Lung (tissue), 12 donors: ENCODE results near the gene ZNF212. TPM values are rescaled to one million over a fixed set of nuclear protein-coding genes. Genes with fewer than 3 reads are reported as not detected.

ENCODE experiments used
- ATAC-seq: fragments of 200-7000 bp; cut with Tn5 transposase; one replicate; pipeline ENCODE4 v1.9.1; 2020; ENCODE audit warnings: moderate number of reproducible peaks; ENCODE audit not compliant: insufficient read depth, low FRiP score
- DNase-seq, 3 donors: peaks; one replicate each; pipeline ENCODE4 v3.0.0-alpha.2; 2013 to 2017
- H3K27ac ChIP-seq, 2 donors: one replicate each; pipeline ENCODE4 v1.5.1; 2013; ENCODE audit warnings: mild to moderate bottlenecking in 2 of 2, moderate library complexity in 2 of 2, control low read depth in 1 of 2, inconsistent platforms in 1 of 2, low read depth in 1 of 2, low read length in 1 of 2
- H3K27me3 ChIP-seq, 3 donors: one replicate each; pipeline ENCODE4 v1.5.1; 2013; ENCODE audit warnings: low read length in 2 of 3; ENCODE audit not compliant: control insufficient read depth in 3 of 3, insufficient read depth in 3 of 3
- H3K36me3 ChIP-seq, 4 donors: one replicate each; pipeline ENCODE4 v1.5.1; 2013; ENCODE audit warnings: low read length in 4 of 4, mild to moderate bottlenecking in 1 of 4, moderate library complexity in 1 of 4; ENCODE audit not compliant: control insufficient read depth in 4 of 4, insufficient read depth in 4 of 4
- H3K4me1 ChIP-seq, 5 donors: one replicate each; pipeline ENCODE4 v1.5.1; 2013; ENCODE audit warnings: low read length in 5 of 5, mild to moderate bottlenecking in 2 of 5, moderate library complexity in 1 of 5; ENCODE audit not compliant: control insufficient read depth in 5 of 5, insufficient read depth in 5 of 5
- H3K4me3 ChIP-seq: one replicate; pipeline ENCODE4 v1.5.1; 2013; ENCODE audit warnings: mild to moderate bottlenecking, control low read depth, moderate library complexity
- H3K9ac ChIP-seq, 2 donors: one replicate each; pipeline ENCODE4 v1.5.1; 2013; ENCODE audit warnings: low read length in 2 of 2, control low read depth in 1 of 2; ENCODE audit not compliant: insufficient read depth in 1 of 2
- H3K9me3 ChIP-seq, 4 donors: one replicate each; pipeline ENCODE4 v1.5.1; 2013; ENCODE audit warnings: low read length in 3 of 4, mild to moderate bottlenecking in 1 of 4, moderate library complexity in 1 of 4; ENCODE audit not compliant: control insufficient read depth in 4 of 4, insufficient read depth in 3 of 4
- CTCF ChIP-seq: IDR thresholded peaks from 2 replicates; pipeline ENCODE4 v1.5.1; 2012; ENCODE audit warnings: mild to moderate bottlenecking; ENCODE audit errors: control extremely low read depth, extremely low read depth
- WGBS, 2 donors: extraction: QIAGEN DNeasy Blood & Tissue Kit; methylation state at CpG; one replicate each; pipeline ENCODE4 v1.1.7; 2013; 5-methylcytosine and 5-hydroxymethylcytosine counted together
- polyA plus RNA-seq, 2 donors: library from polyadenylated mRNA; stranded (reverse); fragments of 200-250 nt; gene quantifications; one replicate each; pipeline ENCODE4 v1.2.1, GENCODE V29; 2013
- total RNA-seq, 2 donors: library from RNA; depleted of rRNA in 1 of 2; stranded (reverse); fragments of >200 nt in 1 of 2; gene quantifications; one replicate each; pipeline ENCODE4 v1.2.1, GENCODE V29; 2014 to 2021
- donor health status: control.
- donor health status: control.
- donor health status: Bipolar disorder and iron deficiency.
- donor health status: healthy.
- donor health status: DM: yes; HTN: yes; CAD: no.

The ZNF212 gene
- total and polyA plus RNA-seq, 4 donors = 5.7 to 10.2 (median 8.5) TPM

GRCh38 chr7:149195180-149196150 is 44.0 kb upstream of the ZNF212 start, which contains the start of gene ZNF282:
Gene ZNF282, plus strand, starts transcription at chr7:149195546. Its CDS starts 44 bp downstream, at chr7:149195590.
- peaks cover 4 to 19% (median 18%) of the 10 kb centered on the region in 4 donors for H3K36me3 ChIP-seq
- DNase-seq (peak; percentile 93 to 94 (median 93)), ATAC-seq (peak; percentile 98)
- peak within 1 kb of the TSS; percentile 99 for H3K4me3 ChIP-seq
- peaks cover 0 to 3% (median 0%) of the 10 kb centered on the region in 4 donors for H3K9me3 ChIP-seq
- H3K9ac ChIP-seq = peak within 1 kb of the TSS; percentile 59 to 81
- H3K27me3 ChIP-seq = peaks cover 0 to 7% (median 0%) of the 10 kb centered on the region in 3 donors
- WGBS, 2 donors = 0% methylated on average over 44 to 97 of the region's 97 CpGs
- H3K4me1 ChIP-seq = peaks cover 0 to 15% (median 5%) of the 10 kb centered on the region in 5 donors
- H3K27ac ChIP-seq = peak within 1 kb of the TSS; percentile 97 to 98
- TF ChIP-seq CTCF = no peak

- H3K36me3 ChIP-seq = peaks cover 4 to 25% (median 20%) of the 10 kb centered on the region in 4 donors
- DNase-seq (peak in 2 of 3 donors; percentile 4 to 17), ATAC-seq (no peak)
- H3K4me3 ChIP-seq = peak overlapping the region; percentile 99
- H3K4me1 ChIP-seq = peaks cover 0 to 15% (median 5%) of the 10 kb centered on the region in 5 donors
- peak overlapping the region; percentile 59 to 81 for H3K9ac ChIP-seq
- peaks cover 0 to 3% (median 0%) of the 10 kb centered on the region in 4 donors for H3K9me3 ChIP-seq
- H3K27me3 ChIP-seq = peaks cover 0 to 3% (median 0%) of the 10 kb centered on the region in 3 donors
- H3K27ac ChIP-seq = peak overlapping the region; percentile 97 to 98
- WGBS, 2 donors = 3% methylated on average over 17 of the region's 17 CpGs
- TF ChIP-seq CTCF = no peak
Measured at GRCh38 chr7:149196151-149196704, 43.2 kb upstream of the ZNF212 start.

DNA sequence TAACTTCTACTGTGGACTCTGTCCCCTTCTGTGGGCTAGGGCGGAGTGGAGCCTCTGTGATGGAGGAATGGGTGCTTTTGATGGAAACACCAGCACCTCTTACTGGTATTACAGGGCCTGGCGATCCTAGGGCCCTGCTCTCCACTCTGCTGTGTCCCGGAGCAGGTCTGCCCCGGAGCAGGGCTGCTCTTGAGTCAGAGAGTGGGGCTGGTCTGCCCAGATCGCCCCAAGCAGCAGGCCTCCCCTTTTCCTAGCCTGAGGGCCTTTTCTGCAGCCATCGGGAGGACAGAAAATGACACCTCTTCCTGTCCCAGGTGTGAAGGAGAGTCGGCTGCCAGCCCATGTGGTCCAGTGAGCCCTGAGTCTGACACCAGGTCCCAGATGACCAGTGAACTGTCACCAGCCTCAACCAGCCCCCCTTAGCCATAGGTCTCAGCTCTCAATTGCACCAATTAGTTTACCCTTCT is 42.7 kb upstream of the ZNF212 start:
- Histone ChIP-seq H3K4me1 (peaks cover 0 to 15% (median 5%) of the 10 kb centered on the region in 5 donors), H3K27ac (peak overlapping the region; percentile 57 to 98), H3K27me3 (no peaks in the 10 kb centered on the region), H3K9me3 (peaks cover 0 to 3% (median 0%) of the 10 kb centered on the region in 4 donors), H3K9ac (peak overlapping the region; percentile 59 to 81), H3K4me3 (peak overlapping the region; percentile 99), H3K36me3 (peaks cover 4 to 28% (median 21%) of the 10 kb centered on the region in 4 donors)
- no peak for ATAC-seq
- DNase-seq = no peak
- TF ChIP-seq CTCF = no peak
- 23 to 32% methylated on average over 7 of the region's 7 CpGs for WGBS, 2 donors
